HepG2 (cell line): ENCODE results near the gene GPR179. TPM values are rescaled to one million over a fixed set of nuclear protein-coding genes. Genes with fewer than 3 reads are reported as not detected.

Experiments
- FOXA3 ChIP-seq: IDR thresholded peaks from 2 replicates; pipeline ENCODE4 v1.6.1; 2016; ENCODE audit warnings: missing genetic modification reagents, missing compliant biosample characterization
- FOXK2 ChIP-seq: fragments of 450-650 bp; IDR thresholded peaks from 2 replicates; pipeline ENCODE4 v1.6.1; 2016
- HOXA9 ChIP-seq: sonication (generic); formaldehyde crosslinking; IDR thresholded peaks from 2 replicates; pipeline ENCODE4 v1.8.1; 2022; ENCODE audit warnings: missing genetic modification reagents, mild to moderate bottlenecking, moderate library complexity, borderline replicate concordance
- KDM2A ChIP-seq: sonication (generic); formaldehyde crosslinking; IDR thresholded peaks from 2 replicates; pipeline ENCODE4 v1.4.0; 2020; ENCODE audit warnings: low read depth, missing genetic modification reagents, borderline replicate concordance
- MYC ChIP-seq: sonication (generic); formaldehyde crosslinking; IDR thresholded peaks from 2 replicates; pipeline ENCODE4 v1.9.0; 2021; ENCODE audit warnings: missing genetic modification reagents, borderline replicate concordance
- REL ChIP-seq: sonication (generic); formaldehyde crosslinking; conservative IDR thresholded peaks from 2 replicates; pipeline ENCODE4 v1.8.0; 2022; ENCODE audit warnings: mild to moderate bottlenecking, missing genetic modification reagents, moderate library complexity
- SALL1 ChIP-seq: sonication (generic); formaldehyde crosslinking; IDR thresholded peaks from 2 replicates; pipeline ENCODE4 v1.8.0; 2022; ENCODE audit warnings: mild to moderate bottlenecking, missing genetic modification reagents
- SMAD9 ChIP-seq: sonication (generic); formaldehyde crosslinking; IDR thresholded peaks from 2 replicates; pipeline ENCODE4 v1.5.1; 2020; ENCODE audit warnings: mild to moderate bottlenecking, missing genetic modification reagents
- ZNF501 ChIP-seq: sonication (generic); formaldehyde crosslinking; IDR thresholded peaks from 2 replicates; pipeline ENCODE4 v1.5.1; 2020; ENCODE audit warnings: mild to moderate bottlenecking, moderate library complexity, missing genetic modification reagents
- ZNF839 ChIP-seq: sonication (generic); formaldehyde crosslinking; IDR thresholded peaks from 2 replicates; pipeline ENCODE4 v1.4.0; 2020; ENCODE audit warnings: missing genetic modification reagents, mild to moderate bottlenecking, borderline replicate concordance
- polyA plus RNA-seq, 8 experiments: library from polyadenylated mRNA; depleted of rRNA in 3 of 8; stranded (reverse) in 7 of 8; unstranded in 1 of 8; fragments of >200 nt; fragmentation: Illumina TruSeq in 4 of 8; extraction: Trizol in 4 of 8; gene quantifications; 2 replicates each; pipeline versions ENCODE4 v1.2.1 to v1.2.3, GENCODE V29; 2011 to 2016; ENCODE audit warnings: low read depth in 4 of 8, missing spikeins in 1 of 8, mixed read lengths in 1 of 8; ENCODE audit not compliant: insufficient read depth in 1 of 8
- total RNA-seq, 5 experiments: library from RNA; depleted of rRNA; stranded (reverse); fragments of >200 nt; fragmentation: Illumina TruSeq; extraction: Trizol; gene quantifications; 2 replicates each; pipeline ENCODE4 v1.2.3, GENCODE V29; 2016; ENCODE audit warnings: low read depth in 1 of 5
- TF ChIP-seq, protein P1 (sequence below): sonication (generic); formaldehyde crosslinking; IDR thresholded peaks from 2 replicates; pipeline ENCODE4 v1.9.0; 2022; ENCODE audit warnings: missing genetic modification reagents, mild to moderate bottlenecking, borderline replicate concordance
- TF ChIP-seq, protein P2 (sequence below): sonication (generic); formaldehyde crosslinking; IDR thresholded peaks from 2 replicates; pipeline ENCODE4 v1.5.0; 2020; ENCODE audit warnings: mild to moderate bottlenecking, missing genetic modification reagents
- TF ChIP-seq, protein P3 (sequence below): sonication (generic); formaldehyde crosslinking; IDR thresholded peaks from 2 replicates; pipeline ENCODE4 v1.4.0; 2020; ENCODE audit warnings: missing genetic modification reagents, borderline replicate concordance
- TF ChIP-seq, protein P4 (sequence below): sonication (generic); formaldehyde crosslinking; IDR thresholded peaks from 2 replicates; pipeline ENCODE4 v1.8.0; 2023; ENCODE audit warnings: mild to moderate bottlenecking, missing genetic modification reagents
- TF ChIP-seq, protein P5 (sequence below): sonication (generic); formaldehyde crosslinking; IDR thresholded peaks from 2 replicates; pipeline ENCODE4 v1.4.0; 2020; ENCODE audit warnings: missing genetic modification reagents

GPR179 gene
- total and polyA plus RNA-seq, 2 of the 13 experiments (the other 11 are each of a cell fraction or from before 2014, with no cell fraction given) = 0.03 TPM; not detected in 1

DNA sequence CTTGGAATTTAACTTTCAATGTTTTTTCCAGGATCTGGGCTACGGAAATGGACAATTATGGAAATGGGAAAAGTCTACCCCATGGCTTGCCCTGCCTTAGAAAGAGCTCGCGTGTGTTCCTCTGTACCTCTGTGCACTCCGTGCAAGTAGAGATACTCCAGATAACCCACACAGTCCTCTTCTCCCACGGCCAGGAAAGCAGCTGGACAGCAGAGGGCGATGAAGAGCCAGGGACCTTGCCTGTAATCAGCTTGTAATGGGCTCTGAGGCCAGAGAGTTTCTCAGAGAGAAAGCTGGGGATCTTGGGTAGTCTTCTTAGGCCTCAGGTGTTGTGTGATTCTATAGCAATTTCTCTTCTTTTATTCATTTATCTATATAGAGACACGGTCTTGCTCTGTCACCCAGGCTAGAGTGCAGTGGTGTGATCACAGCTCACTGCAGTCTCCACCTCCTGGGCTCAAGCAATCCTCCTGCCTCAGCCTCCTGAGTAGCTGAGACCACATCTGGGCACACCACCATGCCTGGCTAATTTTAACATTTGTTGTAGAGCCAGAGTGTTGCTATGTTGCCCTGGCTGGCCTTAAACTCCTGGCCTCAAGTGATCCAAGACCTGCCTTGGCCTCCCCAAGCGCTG is 5.5 kb upstream of the GPR179 start (continued):
- TF ChIP-seq SALL1 (CRISPR knock-in tag) = peak; percentile 75
- TF ChIP-seq FOXA3 (CRISPR knock-in tag) = 0 out of 2 replicates have a peak, but pooled peaks have one; percentile 45
- TF ChIP-seq, protein P1, sequence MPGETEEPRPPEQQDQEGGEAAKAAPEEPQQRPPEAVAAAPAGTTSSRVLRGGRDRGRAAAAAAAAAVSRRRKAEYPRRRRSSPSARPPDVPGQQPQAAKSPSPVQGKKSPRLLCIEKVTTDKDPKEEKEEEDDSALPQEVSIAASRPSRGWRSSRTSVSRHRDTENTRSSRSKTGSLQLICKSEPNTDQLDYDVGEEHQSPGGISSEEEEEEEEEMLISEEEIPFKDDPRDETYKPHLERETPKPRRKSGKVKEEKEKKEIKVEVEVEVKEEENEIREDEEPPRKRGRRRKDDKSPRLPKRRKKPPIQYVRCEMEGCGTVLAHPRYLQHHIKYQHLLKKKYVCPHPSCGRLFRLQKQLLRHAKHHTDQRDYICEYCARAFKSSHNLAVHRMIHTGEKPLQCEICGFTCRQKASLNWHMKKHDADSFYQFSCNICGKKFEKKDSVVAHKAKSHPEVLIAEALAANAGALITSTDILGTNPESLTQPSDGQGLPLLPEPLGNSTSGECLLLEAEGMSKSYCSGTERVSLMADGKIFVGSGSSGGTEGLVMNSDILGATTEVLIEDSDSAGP (CRISPR knock-in tag) = peak; percentile 31; the same call in 1 of the 2 replicates
- TF ChIP-seq, protein P2, sequence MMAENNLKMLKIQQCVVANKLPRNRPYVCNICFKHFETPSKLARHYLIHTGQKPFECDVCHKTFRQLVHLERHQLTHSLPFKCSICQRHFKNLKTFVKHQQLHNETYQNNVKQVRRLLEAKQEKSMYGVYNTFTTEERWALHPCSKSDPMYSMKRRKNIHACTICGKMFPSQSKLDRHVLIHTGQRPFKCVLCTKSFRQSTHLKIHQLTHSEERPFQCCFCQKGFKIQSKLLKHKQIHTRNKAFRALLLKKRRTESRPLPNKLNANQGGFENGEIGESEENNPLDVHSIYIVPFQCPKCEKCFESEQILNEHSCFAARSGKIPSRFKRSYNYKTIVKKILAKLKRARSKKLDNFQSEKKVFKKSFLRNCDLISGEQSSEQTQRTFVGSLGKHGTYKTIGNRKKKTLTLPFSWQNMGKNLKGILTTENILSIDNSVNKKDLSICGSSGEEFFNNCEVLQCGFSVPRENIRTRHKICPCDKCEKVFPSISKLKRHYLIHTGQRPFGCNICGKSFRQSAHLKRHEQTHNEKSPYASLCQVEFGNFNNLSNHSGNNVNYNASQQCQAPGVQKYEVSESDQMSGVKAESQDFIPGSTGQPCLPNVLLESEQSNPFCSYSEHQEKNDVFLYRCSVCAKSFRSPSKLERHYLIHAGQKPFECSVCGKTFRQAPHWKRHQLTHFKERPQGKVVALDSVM = peak; percentile 96
- no peak for TF ChIP-seq REL (CRISPR knock-in tag)
- TF ChIP-seq, protein P3, sequence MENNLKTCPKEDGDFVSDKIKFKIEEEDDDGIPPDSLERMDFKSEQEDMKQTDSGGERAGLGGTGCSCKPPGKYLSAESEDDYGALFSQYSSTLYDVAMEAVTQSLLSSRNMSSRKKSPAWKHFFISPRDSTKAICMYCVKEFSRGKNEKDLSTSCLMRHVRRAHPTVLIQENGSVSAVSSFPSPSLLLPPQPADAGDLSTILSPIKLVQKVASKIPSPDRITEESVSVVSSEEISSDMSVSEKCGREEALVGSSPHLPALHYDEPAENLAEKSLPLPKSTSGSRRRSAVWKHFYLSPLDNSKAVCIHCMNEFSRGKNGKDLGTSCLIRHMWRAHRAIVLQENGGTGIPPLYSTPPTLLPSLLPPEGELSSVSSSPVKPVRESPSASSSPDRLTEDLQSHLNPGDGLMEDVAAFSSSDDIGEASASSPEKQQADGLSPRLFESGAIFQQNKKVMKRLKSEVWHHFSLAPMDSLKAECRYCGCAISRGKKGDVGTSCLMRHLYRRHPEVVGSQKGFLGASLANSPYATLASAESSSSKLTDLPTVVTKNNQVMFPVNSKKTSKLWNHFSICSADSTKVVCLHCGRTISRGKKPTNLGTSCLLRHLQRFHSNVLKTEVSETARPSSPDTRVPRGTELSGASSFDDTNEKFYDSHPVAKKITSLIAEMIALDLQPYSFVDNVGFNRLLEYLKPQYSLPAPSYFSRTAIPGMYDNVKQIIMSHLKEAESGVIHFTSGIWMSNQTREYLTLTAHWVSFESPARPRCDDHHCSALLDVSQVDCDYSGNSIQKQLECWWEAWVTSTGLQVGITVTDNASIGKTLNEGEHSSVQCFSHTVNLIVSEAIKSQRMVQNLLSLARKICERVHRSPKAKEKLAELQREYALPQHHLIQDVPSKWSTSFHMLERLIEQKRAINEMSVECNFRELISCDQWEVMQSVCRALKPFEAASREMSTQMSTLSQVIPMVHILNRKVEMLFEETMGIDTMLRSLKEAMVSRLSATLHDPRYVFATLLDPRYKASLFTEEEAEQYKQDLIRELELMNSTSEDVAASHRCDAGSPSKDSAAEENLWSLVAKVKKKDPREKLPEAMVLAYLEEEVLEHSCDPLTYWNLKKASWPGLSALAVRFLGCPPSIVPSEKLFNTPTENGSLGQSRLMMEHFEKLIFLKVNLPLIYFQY = 0 out of 2 replicates have a peak, but pooled peaks have one; percentile 31
- no peak for TF ChIP-seq HOXA9 (CRISPR knock-in tag)
- TF ChIP-seq, protein P4, sequence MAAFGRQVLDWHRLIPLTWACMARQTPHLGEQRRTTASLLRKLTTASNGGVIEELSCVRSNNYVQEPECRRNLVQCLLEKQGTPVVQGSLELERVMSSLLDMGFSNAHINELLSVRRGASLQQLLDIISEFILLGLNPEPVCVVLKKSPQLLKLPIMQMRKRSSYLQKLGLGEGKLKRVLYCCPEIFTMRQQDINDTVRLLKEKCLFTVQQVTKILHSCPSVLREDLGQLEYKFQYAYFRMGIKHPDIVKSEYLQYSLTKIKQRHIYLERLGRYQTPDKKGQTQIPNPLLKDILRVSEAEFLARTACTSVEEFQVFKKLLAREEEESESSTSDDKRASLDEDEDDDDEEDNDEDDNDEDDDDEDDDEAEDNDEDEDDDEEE (CRISPR knock-in tag) = peak; percentile 58; the same call in 1 of the 2 replicates
- TF ChIP-seq SMAD9 = no peak; the same call in 1 of the 2 replicates
- TF ChIP-seq FOXK2 = no peak
- TF ChIP-seq ZNF839 = no peak
- no peak; the same call in 1 of the 2 replicates for TF ChIP-seq MYC (CRISPR knock-in tag)
- TF ChIP-seq ZNF501 = peak; percentile 83; the same call in 1 of the 2 replicates
- peak; percentile 83 for TF ChIP-seq KDM2A
- TF ChIP-seq, protein P5, sequence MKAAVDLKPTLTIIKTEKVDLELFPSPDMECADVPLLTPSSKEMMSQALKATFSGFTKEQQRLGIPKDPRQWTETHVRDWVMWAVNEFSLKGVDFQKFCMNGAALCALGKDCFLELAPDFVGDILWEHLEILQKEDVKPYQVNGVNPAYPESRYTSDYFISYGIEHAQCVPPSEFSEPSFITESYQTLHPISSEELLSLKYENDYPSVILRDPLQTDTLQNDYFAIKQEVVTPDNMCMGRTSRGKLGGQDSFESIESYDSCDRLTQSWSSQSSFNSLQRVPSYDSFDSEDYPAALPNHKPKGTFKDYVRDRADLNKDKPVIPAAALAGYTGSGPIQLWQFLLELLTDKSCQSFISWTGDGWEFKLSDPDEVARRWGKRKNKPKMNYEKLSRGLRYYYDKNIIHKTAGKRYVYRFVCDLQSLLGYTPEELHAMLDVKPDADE = no peak
